NCI-H748 treated with DMSO at 0.1 percent for 48 hours (cell line): ENCODE measurements around the gene CTIF.

Experiments used
- DNase-seq: peaks from one replicate; lab custom pipeline; 2025; lab: John Stamatoyannopoulos, UW

CTIF gene

GRCh38 chr18:48819781-48820482 lies 281.1 kb downstream of the CTIF start:
- DNase-seq, result no peak

GRCh38 chr18:48820483-48821250 lies 281.8 kb downstream of the CTIF start:
- DNase-seq, result no peak

DNA sequence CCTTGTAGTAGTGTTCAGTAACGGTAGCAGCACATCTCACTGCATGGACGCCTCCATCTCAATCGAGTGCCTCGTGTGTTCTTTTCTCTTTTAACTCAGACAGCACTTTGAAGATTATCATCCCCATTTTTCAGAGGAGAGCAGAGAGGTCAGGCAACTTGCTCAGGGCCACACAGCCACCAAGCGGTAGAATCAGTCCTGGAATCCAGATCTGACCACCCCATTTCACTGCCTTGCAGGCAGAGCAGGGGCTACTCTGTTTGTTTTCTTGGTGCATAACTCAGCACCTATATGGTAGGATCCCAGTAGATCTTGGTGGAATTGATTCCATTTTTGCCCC lies 282.4 kb downstream of the CTIF start:
- no peak for DNase-seq

GRCh38 chr18:48821845-48822244 lies 283.0 kb downstream of the CTIF start:
- no peak for DNase-seq

DNA sequence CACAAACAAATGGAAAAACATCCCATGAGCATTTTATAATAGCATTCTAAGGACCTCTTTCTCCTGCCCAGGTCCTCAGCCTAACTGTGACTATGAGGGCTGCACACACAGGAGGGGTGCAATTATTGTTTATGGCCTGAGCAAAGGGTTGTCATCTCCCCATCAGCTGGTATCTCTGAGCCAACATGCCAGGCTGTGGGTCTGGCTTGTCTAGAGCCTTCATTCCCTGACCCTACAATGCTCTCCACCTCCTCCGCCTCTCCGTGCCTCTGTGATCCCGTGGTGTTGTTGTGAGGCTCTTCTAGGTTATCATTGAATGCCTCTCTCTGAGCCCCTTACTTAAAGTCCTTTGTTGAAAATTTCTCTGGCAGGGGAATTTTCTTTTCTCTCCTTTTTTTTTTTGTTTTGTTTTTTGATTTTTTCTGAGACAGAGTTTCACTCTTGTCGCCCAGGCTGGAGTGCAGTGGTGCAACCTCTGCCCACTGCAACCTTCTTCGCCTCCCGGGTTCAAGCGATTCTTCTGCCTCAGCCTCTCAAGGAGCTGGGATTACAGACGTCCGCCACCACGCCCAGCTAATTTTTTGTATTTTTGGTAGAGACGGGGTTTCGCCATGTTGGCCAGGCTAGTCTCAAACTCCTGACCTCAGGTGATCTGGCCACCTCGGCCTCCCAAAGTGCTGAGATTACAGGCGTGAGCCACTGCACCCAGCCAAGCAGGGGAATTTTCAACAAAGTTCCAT lies 285.6 kb downstream of the CTIF start:
- DNase-seq, result no peak

GRCh38 chr18:48825101-48825745 lies 286.4 kb downstream of the CTIF start:
- no peak for DNase-seq

GRCh38 chr18:48826271-48826670 lies 287.4 kb downstream of the CTIF start:
- no peak for DNase-seq

- no peak for DNase-seq
Measured at GRCh38 chr18:48826806-48827205, 288.0 kb downstream of the CTIF start.

- DNase-seq, result peak; percentile 78
Measured at GRCh38 chr18:48827291-48828193, 288.7 kb downstream of the CTIF start.

DNA sequence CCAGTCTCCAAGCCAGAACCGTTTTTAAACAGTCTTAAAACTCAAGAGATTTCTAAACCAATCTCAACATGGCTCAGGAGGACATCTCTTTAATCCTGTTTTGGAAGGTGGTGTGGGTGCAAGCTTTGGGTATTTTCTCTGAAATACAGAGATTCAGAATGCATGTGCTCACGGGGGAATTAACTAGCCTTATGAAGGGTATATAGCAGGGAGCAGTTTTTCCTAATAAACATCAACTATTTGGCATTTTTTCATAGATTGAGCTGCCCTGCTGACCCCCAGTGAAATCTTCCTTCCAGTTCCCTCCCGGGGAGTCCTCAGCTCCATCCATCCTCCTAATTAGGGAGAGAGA lies 289.3 kb downstream of the CTIF start:
- no peak for DNase-seq

- DNase-seq, result no peak
Measured at GRCh38 chr18:48828691-48829442, 290.0 kb downstream of the CTIF start.

DNA sequence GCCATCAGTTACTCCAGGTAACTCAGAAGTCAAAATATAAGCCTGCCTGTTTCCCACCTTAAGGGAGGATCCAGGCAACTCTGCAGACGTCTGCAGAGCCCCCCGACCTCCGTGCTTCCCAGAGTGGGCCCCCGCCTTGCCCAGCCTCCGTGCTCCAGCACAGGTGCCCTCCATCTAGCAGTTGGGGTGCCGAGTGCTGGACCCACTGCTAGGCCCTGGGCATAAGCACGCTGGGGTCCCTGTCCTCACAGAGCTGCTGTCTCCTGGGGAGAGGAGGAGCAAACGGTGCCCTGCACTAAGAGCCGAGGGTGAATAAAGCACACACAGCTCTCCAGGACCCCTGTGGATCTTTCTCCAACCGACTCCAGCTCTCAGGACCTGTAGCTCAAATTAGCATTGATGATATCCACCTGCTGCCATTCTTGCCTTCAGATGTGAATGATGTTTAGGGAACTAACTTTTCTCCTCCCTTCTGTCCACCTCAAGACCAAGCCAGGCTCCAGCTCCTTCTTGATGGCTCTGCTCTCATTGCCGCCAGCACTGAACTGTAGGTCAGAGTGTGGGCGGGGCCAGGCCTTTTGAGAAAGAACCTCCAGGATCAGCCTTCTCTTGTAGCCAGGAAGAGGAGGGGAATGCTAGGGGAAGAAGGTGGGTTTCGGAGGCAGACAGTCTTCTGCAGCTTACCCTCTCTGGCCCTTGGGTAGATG lies 290.8 kb downstream of the CTIF start:
- no peak for DNase-seq

DNA sequence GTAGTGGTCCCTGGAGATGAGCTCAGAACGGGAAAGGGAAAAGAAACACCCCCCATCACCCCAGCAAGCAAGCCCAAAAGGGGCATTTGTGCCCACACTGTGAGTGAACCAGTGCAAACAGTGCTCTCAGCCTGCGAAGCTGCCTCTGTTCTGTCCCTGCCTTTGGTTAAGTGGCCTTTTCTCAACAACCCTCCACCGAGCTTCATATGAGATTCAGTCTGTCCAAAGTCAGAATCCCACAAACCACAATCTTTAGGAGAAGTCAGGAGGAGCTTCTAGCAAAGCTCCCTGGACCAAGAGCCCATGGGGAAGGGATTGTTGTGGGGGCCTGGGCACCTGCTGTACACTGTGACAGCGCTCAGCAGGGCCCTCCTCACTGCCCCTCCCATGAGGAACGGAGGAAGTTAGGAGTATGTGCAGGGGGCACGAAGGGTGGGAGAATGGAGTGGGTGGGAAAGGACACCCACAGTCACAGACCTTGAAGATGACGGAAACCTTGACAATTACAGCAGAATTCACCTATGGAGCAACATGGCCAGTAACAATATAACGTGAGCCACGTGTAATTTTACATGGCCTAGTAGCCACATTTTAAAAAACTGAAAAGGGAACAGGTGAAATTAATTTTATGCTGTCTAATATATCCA lies 292.4 kb downstream of the CTIF start:
- DNase-seq, result no peak

DNA sequence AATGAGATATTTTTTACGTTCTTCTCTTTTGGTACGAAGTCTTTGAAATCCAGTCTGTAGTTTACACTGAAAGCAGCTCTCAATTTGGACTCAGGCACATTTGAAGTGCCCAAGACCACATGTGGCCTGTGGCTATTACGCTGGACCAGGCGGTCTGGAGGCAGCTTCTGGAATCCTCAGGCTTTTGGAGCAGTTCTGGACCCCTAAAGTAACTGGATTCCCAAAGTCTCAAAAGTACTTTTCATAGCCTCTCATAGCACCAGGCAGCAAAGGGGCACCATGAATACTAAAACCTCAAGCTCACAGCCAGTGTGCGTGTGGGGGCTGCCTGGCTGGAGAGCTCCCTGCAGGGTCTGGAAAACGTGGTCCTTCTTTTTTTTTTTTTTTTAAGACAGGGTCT lies 293.0 kb downstream of the CTIF start:
- DNase-seq, result no peak

DNA sequence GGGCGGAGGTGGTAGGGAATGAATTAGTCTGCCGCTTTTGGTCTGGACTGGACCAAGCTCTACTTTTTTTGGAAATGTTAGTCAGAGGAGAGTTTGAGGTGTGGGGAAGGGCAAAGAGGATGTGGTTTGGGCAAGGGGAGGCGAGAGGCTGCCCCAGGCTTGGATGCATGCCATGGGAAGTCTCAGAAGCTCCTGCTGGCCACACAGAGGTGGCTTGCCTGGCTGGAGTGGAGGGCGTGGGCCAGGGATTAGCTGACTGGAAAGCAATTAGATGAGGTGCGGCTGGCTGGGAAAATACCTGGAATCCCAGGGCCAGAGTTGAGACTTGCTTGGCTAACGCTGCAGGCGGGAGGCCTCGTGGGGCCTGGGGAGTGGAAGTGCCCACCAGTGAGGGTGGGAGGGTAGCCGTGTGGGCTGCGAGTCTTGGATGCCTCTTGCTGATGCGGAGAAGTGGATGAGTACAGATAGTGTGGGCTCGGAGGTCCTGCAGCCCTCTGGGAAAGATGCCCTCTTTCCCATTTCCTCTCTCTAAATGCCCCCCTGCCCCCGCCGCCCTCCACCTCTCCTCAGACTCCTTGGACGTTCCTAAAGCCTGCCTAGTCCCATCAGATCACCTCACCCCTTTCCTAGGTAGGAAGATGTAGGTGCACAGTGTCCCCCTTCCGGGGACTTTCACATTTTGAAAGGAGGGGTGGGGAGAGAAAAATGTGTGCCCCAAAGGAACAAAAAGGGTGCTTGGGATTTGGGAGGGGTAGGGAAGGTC lies 294.3 kb downstream of the CTIF start:
- peak; percentile 33 for DNase-seq

- DNase-seq, result no peak
Measured at GRCh38 chr18:48833701-48834412, 295.0 kb downstream of the CTIF start.

DNA sequence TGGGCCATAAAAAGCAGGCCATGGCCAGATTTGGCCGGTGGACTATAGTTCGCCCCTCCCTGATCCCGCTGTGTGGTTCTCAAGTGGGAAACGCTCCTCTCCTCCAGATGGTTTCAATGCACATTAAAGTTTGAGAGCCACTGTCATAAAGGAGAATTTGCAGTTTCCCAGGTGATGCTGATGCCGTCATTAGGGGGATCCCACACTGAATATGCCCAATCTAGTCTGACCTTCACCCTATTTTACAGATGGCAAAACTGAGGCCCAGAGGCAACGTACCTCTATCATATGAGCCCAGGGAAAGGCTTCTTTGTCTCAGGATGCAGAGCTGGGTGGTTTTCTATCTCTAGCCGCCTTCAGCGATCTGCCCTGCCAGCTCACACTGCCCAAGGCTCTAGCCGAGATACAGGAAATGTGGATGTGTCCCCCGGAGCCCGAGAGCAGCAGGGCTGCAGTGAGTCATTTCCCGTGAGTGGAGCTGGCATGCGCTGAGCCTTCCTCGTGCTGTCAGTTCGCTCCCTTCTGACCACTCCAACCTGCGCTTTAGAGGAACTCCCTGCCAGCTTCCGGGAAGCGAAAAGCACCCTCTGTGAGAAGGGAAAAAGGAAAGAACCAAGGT lies 295.7 kb downstream of the CTIF start:
- no peak for DNase-seq

DNA sequence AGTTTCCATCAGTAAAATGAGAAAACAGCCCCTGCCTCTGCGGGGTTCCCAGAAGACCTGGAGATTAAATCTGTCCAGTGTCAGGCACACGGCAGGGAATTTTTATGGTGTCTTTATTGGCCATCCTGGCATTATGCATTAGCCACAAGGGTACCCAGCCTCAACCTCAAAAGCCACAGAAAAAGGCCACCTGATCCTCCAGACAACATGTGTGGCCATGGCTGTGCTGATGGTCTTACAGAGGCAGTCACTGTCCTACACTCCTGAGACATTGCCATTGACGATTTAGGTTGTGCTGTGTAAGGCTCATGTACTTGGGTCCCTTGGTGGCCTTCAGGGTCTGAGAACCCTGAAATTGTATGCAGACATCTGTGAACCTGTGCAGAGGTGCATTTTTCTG lies 296.3 kb downstream of the CTIF start:
- no peak for DNase-seq
